Esophagus muscularis mucosa (tissue), 4 donors: ENCODE data around the gene RSPH3. TPM values are rescaled to one million over a fixed set of nuclear protein-coding genes. Genes with fewer than 3 reads are reported as not detected.

Source experiments
- DNase-seq: peaks from one replicate; pipeline ENCODE4 v3.0.0-alpha.2; 2017; ENCODE audit errors: extremely low spot score
- H3K27ac ChIP-seq, 4 donors: fragments of 200-600 bp; sonication (generic); replicated peaks in 1 of 4; 1 replicate in 3 of 4; 2 replicates in 1 of 4; pipeline ENCODE4 v1.5.1; 2016 to 2019; ENCODE audit warnings: mild to moderate bottlenecking in 1 of 4
- H3K27me3 ChIP-seq, 4 donors: fragments of 200-600 bp; sonication (generic); one replicate each; pipeline versions ENCODE4 v1.5.1 to v1.6.0; 2016 to 2019
- H3K36me3 ChIP-seq, 4 donors: fragments of 200-600 bp; sonication (generic); one replicate each; pipeline ENCODE4 v1.5.1; 2016 to 2019
- H3K4me1 ChIP-seq, 4 donors: fragments of 200-600 bp; sonication (generic); one replicate each; pipeline ENCODE4 v1.5.1; 2016 to 2019
- H3K4me3 ChIP-seq, 4 donors: fragments of 200-600 bp; sonication (generic); 1 replicate in 2 of 4; 2 replicates in 2 of 4; pipeline ENCODE4 v1.5.1; 2016 to 2019; ENCODE audit warnings: mild to moderate bottlenecking in 4 of 4, moderate library complexity in 1 of 4
- H3K9me3 ChIP-seq, 4 donors: fragments of 200-600 bp; sonication (generic); 1 replicate in 3 of 4; 2 replicates in 1 of 4; pipeline ENCODE4 v1.5.1; 2016 to 2019
- CTCF ChIP-seq, 3 experiments: fragments of 200-600 bp in 2 of 3; fragments of 450-650 bp in 1 of 3; sonication (generic) in 2 of 3; IDR thresholded peaks; one replicate each; pipeline ENCODE4 v1.5.1; 2017 to 2019; ENCODE audit warnings: antibody characterized with exemption in 3 of 3, mild to moderate bottlenecking in 2 of 3, moderate library complexity in 1 of 3
- EP300 ChIP-seq: sonication (generic); formaldehyde crosslinking; IDR thresholded peaks from one replicate; pipeline ENCODE4 v1.6.1; 2017; ENCODE audit warnings: antibody characterized with exemption
- POLR2A ChIP-seq: fragments of 450-650 bp; IDR thresholded peaks from one replicate; pipeline ENCODE4 v1.6.1; 2017; ENCODE audit warnings: antibody characterized with exemption, moderate library complexity, mild to moderate bottlenecking, low read depth
- POLR2AphosphoS5 ChIP-seq, 2 donors: sonication (generic); formaldehyde crosslinking; IDR thresholded peaks; one replicate each; pipeline ENCODE4 v1.6.1; 2017; ENCODE audit warnings: antibody characterized with exemption in 2 of 2
- WGBS: methylation state at CpG from one replicate; pipeline ENCODE4 v1.1.5; 2018; 5-methylcytosine and 5-hydroxymethylcytosine counted together
- intact Hi-C: fragments of 100-400 bp; cut with DNase I; formaldehyde crosslinking; loops from one replicate; pipeline ENCODE4 v1.15.1; 2023
- total RNA-seq, 4 donors: library from RNA; depleted of rRNA; stranded (reverse); fragments of >200 nt; gene quantifications; one replicate each; pipeline versions ENCODE4 v1.1.0 to v1.2.1, GENCODE V29; 2016

RSPH3 gene
- total RNA-seq: 10 to 100 TPM; 10.6 to 21.5 (median 18.1) TPM

GRCh38 chr6:158999666-159000403 is at the start of gene RSPH3:
Gene RSPH3 (minus strand): TSS chr6:159000202. CDS start chr6:158999550, 652 bp downstream.
- peak within 1 kb of the TSS; percentile 74 to 82 (median 76) for H3K4me3 ChIP-seq
- H3K4me1 ChIP-seq: peaks cover 5 to 20% (median 17%) of the 10 kb centered on the region in 4 donors
- no peaks in the 10 kb centered on the region for H3K27me3 ChIP-seq
- no peaks in the 10 kb centered on the region for H3K36me3 ChIP-seq
- intact Hi-C loops: no loop called here
- no peak for TF ChIP-seq EP300
- TF ChIP-seq POLR2A: peak; percentile 27
- TF ChIP-seq CTCF (IDR thresholded peaks at IDR 0.05): peak; percentile 17 to 41 (median 27)
- peak; percentile 87 for TF ChIP-seq POLR2AphosphoS5 (IDR thresholded peaks at IDR 0.05)
- peak within 1 kb of the TSS; percentile 79 to 91 (median 84) for H3K27ac ChIP-seq
- 0% methylated on average over 16 of the region's 50 CpGs for WGBS
- no peaks in the 10 kb centered on the region for H3K9me3 ChIP-seq
- peak; percentile 95 for DNase-seq

GRCh38 chr6:159047891-159048685 is 48.1 kb upstream of the RSPH3 start:
- Histone ChIP-seq H3K27ac (no peak overlapping the region), H3K4me1 (peaks cover 0 to 10% (median 3%) of the 10 kb centered on the region in 4 donors), H3K36me3 (no peaks in the 10 kb centered on the region), H3K4me3 (no peak overlapping the region), H3K9me3 (no peaks in the 10 kb centered on the region), H3K27me3 (peaks cover 0 to 20% (median 0%) of the 10 kb centered on the region in 4 donors)
- intact Hi-C loops: no loop called here
- no peak for TF ChIP-seq POLR2AphosphoS5 (IDR thresholded peaks at IDR 0.05)
- no peak for TF ChIP-seq CTCF (IDR thresholded peaks at IDR 0.05)
- TF ChIP-seq EP300: no peak
- TF ChIP-seq POLR2A: no peak
- peak; percentile 3 for DNase-seq
- WGBS: 74% methylated on average over 10 of the region's 10 CpGs

GRCh38 chr6:159045801-159046200 is 45.8 kb upstream of the RSPH3 start:
- H3K27me3 ChIP-seq: peaks cover 0 to 14% (median 0%) of the 10 kb centered on the region in 4 donors
- DNase-seq: peak; percentile 24
- no peak overlapping the region for H3K4me3 ChIP-seq
- H3K9me3 ChIP-seq: no peaks in the 10 kb centered on the region
- no peaks in the 10 kb centered on the region for H3K36me3 ChIP-seq
- WGBS: 79% methylated on average over 7 of the region's 7 CpGs
- TF ChIP-seq POLR2A: no peak
- TF ChIP-seq EP300: no peak
- no peak for TF ChIP-seq POLR2AphosphoS5 (IDR thresholded peaks at IDR 0.05)
- no peak for TF ChIP-seq CTCF (IDR thresholded peaks at IDR 0.05)
- intact Hi-C loops: no loop called here
- peaks cover 0 to 14% (median 5%) of the 10 kb centered on the region in 4 donors for H3K4me1 ChIP-seq
- H3K27ac ChIP-seq: no peak overlapping the region

- TF ChIP-seq EP300: no peak
- TF ChIP-seq POLR2AphosphoS5 (IDR thresholded peaks at IDR 0.05): peak; percentile 51 to 83
- DNase-seq: peak; percentile 92
- intact Hi-C loops: no loop called here
- Histone ChIP-seq H3K4me1 (peaks cover 0 to 14% (median 5%) of the 10 kb centered on the region in 4 donors), H3K27ac (peak within 1 kb of the TSS in 2 of 4 donors; percentile 21 to 47), H3K9me3 (no peaks in the 10 kb centered on the region), H3K36me3 (no peaks in the 10 kb centered on the region), H3K27me3 (peaks cover 0 to 14% (median 0%) of the 10 kb centered on the region in 4 donors), H3K4me3 (peak within 1 kb of the TSS; percentile 20 to 53 (median 29))
- 39% methylated on average over 15 of the region's 15 CpGs for WGBS
Observed at GRCh38 chr6:159044899-159045727, 45.1 kb upstream of the RSPH3 start, which contains the start of gene TAGAP. Gene TAGAP (minus strand): TSS chr6:159044991. CDS start chr6:159044146, 845 bp downstream.
